Neural cell (in vitro differentiated cells): ENCODE results near the gene ROBO1. TPM values are rescaled to one million over a fixed set of nuclear protein-coding genes. Genes with fewer than 3 reads are reported as not detected.

Source experiments
- H2AFZ ChIP-seq: fragments of 200-600, 300-800 bp; sonication (generic), shearing (Covaris generic); 2 replicates; pipeline ENCODE4 v1.6.0; 2014; ENCODE audit warnings: low read depth, mild to moderate bottlenecking, antibody characterized with exemption, low read length, moderate library complexity
- H3F3A ChIP-seq: fragments of 200-600 bp; shearing (Covaris generic); 2 replicates; pipeline ENCODE4 v1.6.1; 2016; ENCODE audit warnings: mild to moderate bottlenecking, moderate library complexity, mixed read lengths, antibody characterized with exemption, low read length; ENCODE audit not compliant: insufficient read depth, poor library complexity, severe bottlenecking
- H3K27ac ChIP-seq: fragments of 200-600, 300-800 bp; sonication (generic), shearing (Covaris generic); 2 replicates; pipeline ENCODE4 v1.5.1; 2014; ENCODE audit warnings: mild to moderate bottlenecking, low read length, moderate library complexity
- H3K27me3 ChIP-seq: fragments of 300-800, 200-600 bp; sonication (generic), shearing (Covaris generic); 2 replicates; pipeline ENCODE4 v1.6.0; 2014; ENCODE audit warnings: mild to moderate bottlenecking, low read depth, low read length, moderate library complexity; ENCODE audit not compliant: insufficient read depth
- H3K36me3 ChIP-seq: fragments of 300-800, 200-600 bp; sonication (generic), shearing (Covaris generic); 2 replicates; pipeline ENCODE4 v1.5.1; 2014; ENCODE audit warnings: mild to moderate bottlenecking, antibody characterized with exemption, low read length, moderate library complexity; ENCODE audit not compliant: insufficient read depth
- H3K4me2 ChIP-seq: fragments of 300-800, 200-600 bp; sonication (generic), shearing (Covaris generic); 2 replicates; pipeline ENCODE4 v1.6.0; 2014; ENCODE audit warnings: mild to moderate bottlenecking, low read length
- H3K4me3 ChIP-seq: fragments of 300-800, 200-600 bp; sonication (generic), shearing (Covaris generic); 2 replicates; pipeline ENCODE4 v1.5.1; 2014; ENCODE audit warnings: mild to moderate bottlenecking, low read length, moderate library complexity
- H3K79me2 ChIP-seq: fragments of 200-600 bp; shearing (Covaris generic); replicated peaks from 2 replicates; pipeline ENCODE4 v1.6.0; 2014; ENCODE audit warnings: mild to moderate bottlenecking, low read length, moderate library complexity; ENCODE audit not compliant: insufficient read depth
- H3K9ac ChIP-seq: fragments of 300-800, 200-600 bp; sonication (generic), shearing (Covaris generic); 2 replicates; pipeline ENCODE4 v1.6.1; 2016; ENCODE audit warnings: mild to moderate bottlenecking, low read length, mixed read lengths
- H3K9me2 ChIP-seq: fragments of 200-600 bp; shearing (Covaris generic); 2 replicates; pipeline ENCODE4 v1.6.1; 2016; ENCODE audit warnings: mild to moderate bottlenecking, low read length, mixed read lengths; ENCODE audit not compliant: insufficient read depth
- H3K9me3 ChIP-seq: fragments of 200-600, 300-800 bp; sonication (generic), shearing (Covaris generic); 2 replicates; pipeline ENCODE4 v1.6.1; 2016; ENCODE audit warnings: mild to moderate bottlenecking, mixed run types, low read length, moderate library complexity, mixed read lengths
- H4K20me1 ChIP-seq: fragments of 200-600 bp; shearing (Covaris generic); 2 replicates; pipeline ENCODE4 v1.6.1; 2016; ENCODE audit warnings: mild to moderate bottlenecking, mixed run types; ENCODE audit not compliant: insufficient read depth
- CTCF ChIP-seq: fragments of 450-650 bp; IDR thresholded peaks from 2 replicates; pipeline ENCODE4 v1.5.1; 2014; ENCODE audit warnings: antibody characterized with exemption, mild to moderate bottlenecking, moderate library complexity; ENCODE audit not compliant: poor library complexity, severe bottlenecking
- EP300 ChIP-seq: fragments of 450-650 bp; conservative IDR thresholded peaks from 2 replicates; pipeline ENCODE4 v1.6.1; 2014; ENCODE audit warnings: antibody characterized with exemption, mild to moderate bottlenecking, moderate library complexity; ENCODE audit not compliant: poor library complexity, severe bottlenecking
- EZH2 ChIP-seq: fragments of 200-600, 300-800 bp; shearing (Covaris generic), sonication (generic); IDR thresholded peaks from 2 replicates; pipeline ENCODE4 v1.6.1; 2014; ENCODE audit warnings: antibody characterized with exemption, low read length, borderline replicate concordance, mild to moderate bottlenecking; ENCODE audit not compliant: insufficient read depth, poor library complexity, severe bottlenecking
- MXI1 ChIP-seq: fragments of 450-650 bp; conservative IDR thresholded peaks from 2 replicates; pipeline ENCODE4 v1.6.1; 2014; ENCODE audit warnings: antibody characterized with exemption, mild to moderate bottlenecking; ENCODE audit not compliant: poor library complexity, severe bottlenecking
- POLR2AphosphoS5 ChIP-seq: IDR thresholded peaks from 2 replicates; pipeline ENCODE4 v1.6.1; 2012
- RAD21 ChIP-seq: fragments of 450-650 bp; conservative IDR thresholded peaks from 2 replicates; pipeline ENCODE4 v1.6.1; 2014; ENCODE audit warnings: antibody characterized with exemption, mild to moderate bottlenecking, moderate library complexity
- REST ChIP-seq: IDR thresholded peaks from 2 replicates; pipeline ENCODE4 v1.6.1; 2012; ENCODE audit warnings: borderline replicate concordance
- SMC3 ChIP-seq: fragments of 450-650 bp; conservative IDR thresholded peaks from 2 replicates; pipeline ENCODE4 v1.6.1; 2014; ENCODE audit warnings: antibody characterized with exemption, mild to moderate bottlenecking, moderate library complexity; ENCODE audit not compliant: poor library complexity
- TAF1 ChIP-seq: IDR thresholded peaks from 2 replicates; pipeline ENCODE4 v1.6.1; 2012; ENCODE audit warnings: low read depth
- polyA plus RNA-seq: library from polyadenylated mRNA; depleted of rRNA; stranded (reverse); fragments of >200 nt; gene quantifications from 2 replicates; pipeline ENCODE4 v1.2.3, GENCODE V29; 2014

ROBO1 gene
- polyA plus RNA-seq, 1 donor from 2014 or later, result 183 TPM

- Histone ChIP-seq H3K9ac (no peak overlapping the region), H3K9me3 (no peaks in the 10 kb centered on the region), H3K4me2 (no peak overlapping the region), H3K36me3 (no peaks in the 10 kb centered on the region), H3K79me2 (peaks cover 51% of the 10 kb centered on the region), H2AFZ (no peak overlapping the region), H3K4me3 (no peak overlapping the region), H3K27ac (no peak overlapping the region), H3K9me2 (no peaks in the 10 kb centered on the region), H4K20me1 (no peaks in the 10 kb centered on the region), H3F3A (no peaks in the 10 kb centered on the region), H3K27me3 (no peaks in the 10 kb centered on the region)
- TF ChIP-seq EP300, result no peak
- no peak for TF ChIP-seq CTCF
- TF ChIP-seq TAF1, result no peak
- no peak for TF ChIP-seq REST
- TF ChIP-seq MXI1, result no peak
- no peak for TF ChIP-seq EZH2
- TF ChIP-seq SMC3, result no peak
- TF ChIP-seq POLR2AphosphoS5, result no peak
- no peak for TF ChIP-seq RAD21
Observed at GRCh38 chr3:78908236-78908635, 859.6 kb downstream of the ROBO1 start.

GRCh38 chr3:78907367-78907766 lies 860.4 kb downstream of the ROBO1 start:
- no peak overlapping the region for H3K4me3 ChIP-seq
- H3K4me2 ChIP-seq, result no peak overlapping the region
- no peaks in the 10 kb centered on the region for H3K9me2 ChIP-seq
- TF ChIP-seq EP300 (no peak), RAD21 (no peak), TAF1 (no peak), REST (no peak), MXI1 (no peak), POLR2AphosphoS5 (no peak), SMC3 (no peak), CTCF (no peak), EZH2 (no peak)
- no peaks in the 10 kb centered on the region for H3K36me3 ChIP-seq
- no peak overlapping the region for H2AFZ ChIP-seq
- no peaks in the 10 kb centered on the region for H3K9me3 ChIP-seq
- no peak overlapping the region for H3K9ac ChIP-seq
- no peaks in the 10 kb centered on the region for H3F3A ChIP-seq
- H3K27me3 ChIP-seq, result no peaks in the 10 kb centered on the region
- peaks cover 49% of the 10 kb centered on the region for H3K79me2 ChIP-seq
- H3K27ac ChIP-seq, result no peak overlapping the region
- no peaks in the 10 kb centered on the region for H4K20me1 ChIP-seq
